Kidney (tissue), 14 donors: ENCODE measurements around the gene THADA. TPM values are rescaled to one million over a fixed set of nuclear protein-coding genes. Genes with fewer than 3 reads are reported as not detected.

Source experiments
- DNase-seq, 5 donors: peaks; one replicate each; pipeline ENCODE4 v3.0.0-alpha.2; 2013 to 2020
- FAIRE-seq: peaks from 2 replicates; lab custom pipeline; 2012; peaks lifted over from hg19 to GRCh38; lab: Jason Lieb, UNC
- H3K27ac ChIP-seq, 2 donors: one replicate each; pipeline ENCODE4 v1.7.0; 2013; ENCODE audit warnings: low read depth in 2 of 2, low read length in 2 of 2, inconsistent platforms in 1 of 2
- H3K27me3 ChIP-seq: one replicate; pipeline ENCODE4 v1.7.1; 2013; ENCODE audit warnings: low read length, inconsistent platforms; ENCODE audit not compliant: control insufficient read depth, insufficient read depth
- H3K36me3 ChIP-seq, 3 donors: one replicate each; pipeline versions ENCODE4 v1.7.0 to v1.7.1; 2013; ENCODE audit warnings: low read length in 3 of 3, control low read depth in 1 of 3, inconsistent platforms in 1 of 3; ENCODE audit not compliant: insufficient read depth in 3 of 3, control insufficient read depth in 2 of 3
- H3K4me1 ChIP-seq, 3 donors: one replicate each; pipeline versions ENCODE4 v1.7.0 to v1.7.1; 2013; ENCODE audit warnings: low read length in 3 of 3, inconsistent platforms in 1 of 3, low read depth in 1 of 3; ENCODE audit not compliant: control insufficient read depth in 2 of 3, insufficient read depth in 2 of 3
- H3K4me3 ChIP-seq, 3 donors: one replicate each; pipeline versions ENCODE4 v1.7.0 to v1.8.1; 2013; ENCODE audit warnings: low read length in 3 of 3, control low read depth in 1 of 3, inconsistent platforms in 1 of 3
- H3K9ac ChIP-seq, 3 donors: one replicate each; pipeline versions ENCODE4 v1.7.0 to v1.7.1; 2013; ENCODE audit warnings: low read length in 3 of 3, control low read depth in 1 of 3, inconsistent platforms in 1 of 3
- H3K9me3 ChIP-seq, 3 donors: one replicate each; pipeline versions ENCODE4 v1.7.0 to v1.7.1; 2013; ENCODE audit warnings: low read length in 3 of 3, control low read depth in 1 of 3, inconsistent platforms in 1 of 3; ENCODE audit not compliant: control insufficient read depth in 2 of 3, insufficient read depth in 1 of 3
- CTCF ChIP-seq: IDR thresholded peaks from 3 replicates; pipeline ENCODE4 v1.5.1; 2012; ENCODE audit warnings: mild to moderate bottlenecking, moderate library complexity, borderline replicate concordance; ENCODE audit not compliant: insufficient read depth; ENCODE audit errors: extremely low read depth
- intact Hi-C: fragments of 100-400 bp; cut with DNase I; formaldehyde crosslinking; loops from one replicate; pipeline ENCODE4 v1.11.1; 2022
- polyA plus RNA-seq: library from polyadenylated mRNA; stranded (reverse); fragments of 350-450 nt; fragmentation: Illumina TruSeq; extraction: RNeasy Lipid Tissue Mini Kit (QIAGEN cat#74804); gene quantifications from one replicate; pipeline ENCODE4 v1.2.3, GENCODE V29; 2014; ENCODE audit warnings: low read depth, low replicate concordance; ENCODE audit not compliant: insufficient read depth
- total RNA-seq: library from RNA; stranded (reverse); fragmentation: NEBNext Ultra II Directional; extraction: Animal tissue kit (Norgen Biotek cat#: 25700); gene quantifications from one replicate; pipeline ENCODE4 v1.2.1, GENCODE V29; 2021
- donor health status: control.
- donor health status: control.
- donor health status: control.
- donor health status: control.
- donor health status: control.
- donor health status: DM: yes; HTN: yes; CAD: no.
- donor health status: Normal renal cell carcinoma (clear cell type).

The THADA gene
- total and polyA plus RNA-seq, 2 donors from 2014 or later: 21.4 to 45.1 TPM

GRCh38 chr2:43246641-43247040, 349.2 kb downstream of the THADA start:
- no peak overlapping the region for H3K27ac ChIP-seq
- H3K9me3 ChIP-seq: no peaks in the 10 kb centered on the region
- TF ChIP-seq CTCF: no peak
- DNase-seq (no peak), FAIRE-seq (no peak)
- H3K4me3 ChIP-seq: no peak overlapping the region
- no peak overlapping the region for H3K9ac ChIP-seq
- intact Hi-C loops: loop anchor here (10.0 kb wide), 1 partner anchor 402 kb away; no protein-coding TSS in a partner anchor
- H3K27me3 ChIP-seq: no peaks in the 10 kb centered on the region
- H3K36me3 ChIP-seq: no peaks in the 10 kb centered on the region
- H3K4me1 ChIP-seq: peaks cover 0 to 5% (median 4%) of the 10 kb centered on the region in 3 donors

- no peaks in the 10 kb centered on the region for H3K9me3 ChIP-seq
- no peaks in the 10 kb centered on the region for H3K36me3 ChIP-seq
- no peaks in the 10 kb centered on the region for H3K27me3 ChIP-seq
- FAIRE-seq (no peak), DNase-seq (no peak)
- no peak overlapping the region for H3K4me3 ChIP-seq
- no peak overlapping the region for H3K9ac ChIP-seq
- no peak for TF ChIP-seq CTCF
- H3K27ac ChIP-seq: no peak overlapping the region
- H3K4me1 ChIP-seq: peaks cover 0 to 2% (median 0%) of the 10 kb centered on the region in 3 donors
- intact Hi-C loops: loop anchor here (10.0 kb wide), 1 partner anchor 397 kb away; no protein-coding TSS in a partner anchor
Observed at GRCh38 chr2:43241558-43241957, 354.3 kb downstream of the THADA start.

- Histone ChIP-seq H3K9ac (no peak overlapping the region), H3K4me3 (no peak overlapping the region), H3K4me1 (peaks cover 0 to 2% (median 0%) of the 10 kb centered on the region in 3 donors), H3K9me3 (no peaks in the 10 kb centered on the region), H3K27me3 (no peaks in the 10 kb centered on the region), H3K36me3 (no peaks in the 10 kb centered on the region), H3K27ac (no peak overlapping the region)
- DNase-seq: no peak
- intact Hi-C loops: loop anchor here (10.0 kb wide), 1 partner anchor 396 kb away; no protein-coding TSS in a partner anchor
- no peak for TF ChIP-seq CTCF
- no peak for FAIRE-seq
Observed at GRCh38 chr2:43240766-43241150, 355.1 kb downstream of the THADA start.
